CD4-positive, alpha-beta T cell treated with Interleukin-6 at 100 ng/mL for 8 hours (primary cell): Measurements from ENCODE around the gene MROH7.

Experiments
- DNase-seq: peaks from one replicate; pipeline ENCODE4 v3.0.0-alpha.2; 2020; ENCODE audit warnings: mixed read lengths, low spot score

MROH7 gene

GRCh38 chr1:54698346-54698745 is 56.8 kb downstream of the MROH7 start:
- DNase-seq = no peak

DNA sequence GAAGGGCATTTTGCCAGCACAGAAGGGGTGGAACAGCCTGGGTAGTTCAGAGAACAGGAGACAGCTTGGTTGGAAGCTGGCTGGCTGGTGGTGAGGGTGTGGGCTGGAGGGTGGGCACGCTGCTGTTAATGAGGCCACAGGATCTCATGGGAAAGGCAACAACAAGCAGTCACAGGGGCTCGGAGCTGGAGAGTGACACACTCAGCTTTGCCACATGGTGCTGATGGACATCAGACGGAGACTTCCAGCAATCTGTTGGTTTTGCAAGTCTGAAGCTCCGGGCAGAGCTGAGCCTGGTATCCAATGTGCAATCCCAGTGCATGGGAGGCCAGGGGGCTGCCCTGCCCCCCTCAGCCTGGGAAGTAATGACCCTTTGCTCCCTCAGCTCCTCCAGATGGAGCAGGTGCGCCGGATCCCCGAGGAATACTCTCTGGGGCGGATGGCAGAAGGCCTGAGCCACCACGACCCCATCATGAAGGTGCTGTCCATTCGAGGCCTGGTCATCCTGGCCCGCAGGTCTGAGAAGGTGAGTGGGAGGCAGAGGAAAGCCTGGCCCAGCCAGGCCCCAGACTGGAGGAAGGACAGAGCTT is 58.4 kb downstream of the MROH7 start:
- DNase-seq = no peak

- no peak for DNase-seq
Measured at GRCh38 chr1:54701066-54701465, 59.5 kb downstream of the MROH7 start.

- DNase-seq = no peak
Measured at GRCh38 chr1:54701996-54702395, 60.4 kb downstream of the MROH7 start.

DNA sequence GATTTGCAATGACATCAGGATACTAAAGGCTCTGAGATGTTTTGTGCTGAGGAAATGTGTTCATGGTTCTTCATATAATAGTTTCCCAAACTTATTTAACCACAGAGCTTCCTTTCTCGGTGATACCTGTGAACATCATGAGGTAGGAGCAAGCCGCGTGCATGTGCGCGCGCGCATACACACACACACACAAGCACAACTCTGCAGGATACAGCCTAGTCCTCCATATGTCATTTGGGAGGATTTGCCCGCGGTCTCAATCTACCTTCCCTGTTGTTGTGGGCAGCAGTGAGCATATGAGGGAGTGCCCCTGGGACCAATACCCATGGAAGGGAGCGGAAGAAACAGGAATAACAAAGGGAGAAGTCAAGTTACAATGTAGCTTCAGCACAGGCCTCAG is 61.9 kb downstream of the MROH7 start:
- DNase-seq = no peak

- no peak for DNase-seq
Measured at GRCh38 chr1:54705153-54705552, 63.6 kb downstream of the MROH7 start.

DNA sequence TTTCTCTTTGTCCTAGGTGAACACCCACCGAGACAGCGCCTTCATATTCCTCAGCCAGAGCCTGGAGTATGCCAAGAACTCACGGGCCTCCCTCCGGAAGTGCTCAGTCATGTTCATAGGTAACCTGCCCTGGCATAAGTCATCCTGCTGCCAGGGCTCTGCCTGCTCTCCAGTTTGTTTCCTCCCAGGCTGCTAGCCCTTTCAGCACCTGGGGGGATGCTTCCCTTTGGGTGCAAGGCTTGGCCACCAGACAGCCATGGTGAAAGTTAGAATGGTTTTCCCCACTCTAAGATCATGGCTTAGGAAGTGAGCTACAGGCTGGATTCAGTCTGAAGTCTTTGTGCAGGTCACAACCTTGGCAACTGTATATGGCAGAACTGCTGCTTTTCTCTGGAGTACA is 64.8 kb downstream of the MROH7 start:
- no peak for DNase-seq

- no peak for DNase-seq
Measured at GRCh38 chr1:54708385-54708784, 66.8 kb downstream of the MROH7 start.

DNA sequence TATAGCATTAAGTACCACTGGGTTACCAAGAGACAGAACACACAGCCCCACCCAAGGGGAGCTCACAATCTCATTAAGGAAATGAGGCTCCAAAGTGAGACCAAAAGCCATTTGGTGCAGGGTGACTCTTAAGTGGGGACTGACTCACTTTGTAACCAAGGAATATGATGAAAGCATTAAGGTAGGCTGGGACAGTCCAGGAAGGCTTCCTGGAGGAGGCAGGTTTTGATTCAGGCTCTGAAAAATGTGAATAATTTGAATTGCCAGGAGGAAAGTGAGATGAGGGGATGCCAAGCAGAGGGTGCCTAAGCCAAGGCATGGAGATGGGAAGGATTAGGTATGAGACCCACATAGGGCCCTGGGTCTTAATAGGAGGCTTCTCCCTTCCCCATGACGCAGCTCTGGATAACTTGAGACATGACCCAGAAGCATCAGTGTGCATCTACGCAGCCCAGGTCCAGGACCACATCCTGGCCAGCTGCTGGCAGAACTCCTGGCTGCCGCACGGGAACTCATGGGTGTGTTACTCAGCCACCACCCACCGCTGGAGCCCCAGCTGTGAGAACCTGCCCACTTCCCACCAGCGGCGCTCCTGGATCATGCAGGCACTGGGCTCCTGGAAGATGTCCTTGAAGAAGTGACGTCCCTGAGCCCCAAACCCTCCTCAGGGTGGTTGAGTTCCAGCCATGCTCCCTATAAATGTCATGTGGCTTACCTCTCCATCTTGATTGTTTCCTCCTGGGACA is 68.1 kb downstream of the MROH7 start:
- no peak for DNase-seq

DNA sequence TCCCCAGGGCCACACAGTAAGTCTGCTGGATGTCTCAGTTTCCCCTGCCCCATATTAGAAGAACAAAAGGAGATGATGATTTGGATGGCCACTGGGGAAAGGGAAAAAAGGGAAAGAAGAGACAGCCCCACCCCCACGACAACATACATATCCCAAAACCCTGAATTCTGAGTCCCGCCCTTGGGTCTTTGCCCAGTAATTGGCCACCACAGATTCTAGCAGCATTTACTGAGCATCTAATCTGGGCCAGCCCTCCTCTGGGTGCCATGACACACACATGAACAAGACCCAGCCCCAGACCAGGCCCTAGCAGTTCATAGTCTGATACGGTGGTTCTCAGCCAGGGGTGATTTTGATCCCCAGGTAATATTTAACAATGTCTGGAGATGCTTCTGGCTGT is 68.8 kb downstream of the MROH7 start:
- DNase-seq = no peak

DNA sequence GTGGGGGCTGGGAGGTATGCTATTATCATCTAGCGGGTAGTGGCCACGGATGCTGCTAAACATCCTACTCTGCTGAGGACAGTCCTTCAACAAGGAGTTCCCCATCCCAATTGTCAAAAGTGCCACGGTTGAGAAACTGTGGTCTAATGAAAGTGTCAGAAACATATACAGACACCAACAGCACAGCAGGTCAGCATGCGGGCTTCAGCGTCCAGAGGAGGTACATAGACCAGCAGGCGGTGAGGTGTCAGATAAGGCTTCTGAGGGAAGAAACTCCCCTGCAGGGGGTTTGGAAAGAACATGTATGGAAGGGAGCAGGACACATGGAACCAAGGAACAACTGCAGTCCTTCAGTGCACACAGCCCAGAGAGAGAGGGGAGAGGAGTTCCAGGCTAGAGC is 69.3 kb downstream of the MROH7 start:
- no peak for DNase-seq

GRCh38 chr1:54711536-54711935 is 70.0 kb downstream of the MROH7 start:
- no peak for DNase-seq

GRCh38 chr1:54714881-54715492 is 73.4 kb downstream of the MROH7 start:
- no peak for DNase-seq

GRCh38 chr1:54715493-54716298 is 74.1 kb downstream of the MROH7 start, which contains the start of gene TTC4:
Gene TTC4, plus strand, starts transcription at chr1:54715861. Its CDS starts 48 bp downstream, at chr1:54715909.
- peak; percentile 76 for DNase-seq

- DNase-seq = no peak
Measured at GRCh38 chr1:54716299-54717047, 74.9 kb downstream of the MROH7 start.

DNA sequence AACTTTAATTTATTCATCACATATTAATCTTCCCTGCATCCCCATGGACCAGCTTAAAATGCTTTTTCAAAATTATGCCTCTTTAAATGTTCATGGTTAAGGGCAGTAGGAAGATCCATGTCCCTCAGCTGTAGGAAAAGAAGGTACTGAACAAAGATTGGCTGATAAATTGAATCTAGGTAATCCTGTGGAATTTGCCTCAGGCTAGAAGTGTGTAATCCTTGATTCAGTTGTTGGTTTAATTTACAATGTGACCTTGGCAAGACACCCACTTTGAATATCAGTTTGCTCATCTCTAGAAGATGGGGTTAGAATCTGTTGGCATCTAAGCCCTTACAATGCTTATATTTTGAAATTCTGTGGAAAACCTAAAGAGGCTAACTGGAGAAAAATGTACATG is 80.1 kb downstream of the MROH7 start:
- DNase-seq = no peak

DNA sequence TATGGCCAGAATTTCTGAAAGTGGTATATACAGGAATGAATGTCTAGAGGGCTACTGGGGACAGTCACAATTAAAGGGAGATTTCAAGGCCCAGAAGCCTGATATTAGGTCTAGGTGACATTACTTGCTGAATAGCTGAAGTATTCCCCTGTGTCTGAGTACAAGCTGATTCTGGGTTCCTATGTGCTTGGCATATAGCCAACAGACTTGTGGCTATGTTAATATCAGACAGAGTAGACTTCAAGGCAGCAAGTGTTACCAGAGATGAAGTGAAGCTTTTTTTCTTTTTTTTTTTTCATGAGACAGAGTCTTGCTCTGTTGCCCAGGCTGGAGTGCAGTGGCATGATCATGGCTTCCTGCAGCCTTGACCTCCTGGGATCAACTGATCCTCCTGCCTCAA is 82.4 kb downstream of the MROH7 start:
- DNase-seq = no peak

- no peak for DNase-seq
Measured at GRCh38 chr1:54724771-54725170, 83.2 kb downstream of the MROH7 start.

GRCh38 chr1:54728027-54728426 is 86.4 kb downstream of the MROH7 start:
- DNase-seq = no peak

- DNase-seq = no peak
Measured at GRCh38 chr1:54736685-54737084, 95.1 kb downstream of the MROH7 start.

GRCh38 chr1:54738244-54738643 is 96.7 kb downstream of the MROH7 start:
- no peak for DNase-seq

DNA sequence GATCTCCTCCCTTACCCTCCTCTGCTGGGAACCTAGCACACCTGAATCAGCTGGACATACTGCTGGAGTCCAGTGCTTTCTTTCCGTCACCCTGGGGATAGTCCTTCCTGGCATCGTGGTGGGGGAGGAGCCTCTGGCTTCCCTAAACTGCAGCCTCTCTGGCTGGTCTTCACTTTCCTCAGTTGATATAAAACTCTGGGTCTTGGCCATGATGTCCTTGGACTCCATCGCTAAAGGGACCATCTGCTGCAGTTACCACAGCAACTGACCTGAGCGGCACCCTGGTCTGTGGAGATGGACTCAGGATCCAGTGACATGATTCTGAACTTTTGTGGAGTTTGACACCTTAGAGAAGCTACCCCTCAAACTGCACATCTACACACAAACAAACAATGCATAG is 99.9 kb downstream of the MROH7 start:
- DNase-seq = no peak
